ENCODE measurements around the gene HAO2. TPM values are rescaled to one million over a fixed set of nuclear protein-coding genes. Genes with fewer than 3 reads are reported as not detected.
"Not testable (repeated sequence)": the region's sequence is repeated elsewhere in the genome, so short reads cannot be mapped to it uniquely, and the experiment has no call there.

The HAO2 gene
- polyA plus RNA-seq, 1 experiment = not detected

- peaks cover 24% of the 10 kb centered on the region for H3K27me3 ChIP-seq (ENCODE audit: control insufficient read depth, insufficient read depth, low read length)
- H3K27ac ChIP-seq (ENCODE audit: low read depth, low read length) = no peak overlapping the region
These were observed 38.0 kb upstream of the HAO2 start for GRCh38 chr1:119330466-119331189.

GRCh38 chr1:119331190-119331515 is 37.4 kb upstream of the HAO2 start:
- ChIA-PET POLR2A (no interaction called here), CTCF (no interaction called here)
- peaks cover 24% of the 10 kb centered on the region for H3K27me3 ChIP-seq (ENCODE audit: control insufficient read depth, insufficient read depth, low read length)
- H3K9me3 ChIP-seq (ENCODE audit: control insufficient read depth, insufficient read depth, low read length) = no peaks in the 10 kb centered on the region
- no peak overlapping the region for H3K4me3 ChIP-seq (ENCODE audit: low read depth, low read length)
- DNase-seq (ENCODE audit: low read depth, low spot score) = no peak
- no peak for TF ChIP-seq CTCF (IDR thresholded peaks at IDR 0.05; ENCODE audit: low read depth, low read length)
- H3K27ac ChIP-seq (ENCODE audit: low read depth, low read length) = no peak overlapping the region

More at GRCh38 chr1:119330466-119331189, 38.0 kb upstream of the HAO2 start:
- H3K4me3 ChIP-seq (ENCODE audit: low read depth, low read length) = no peak overlapping the region
- H3K9me3 ChIP-seq (ENCODE audit: control insufficient read depth, insufficient read depth, low read length) = no peaks in the 10 kb centered on the region
- ChIA-PET CTCF (no interaction called here), POLR2A (no interaction called here)
- no peak for DNase-seq (ENCODE audit: low read depth, low spot score)
- TF ChIP-seq CTCF (IDR thresholded peaks at IDR 0.05; ENCODE audit: low read depth, low read length) = no peak

GRCh38 chr1:119331915-119332314 is 36.7 kb upstream of the HAO2 start:
- no peak for TF ChIP-seq CTCF (IDR thresholded peaks at IDR 0.05; ENCODE audit: low read depth, low read length)
- DNase-seq (ENCODE audit: low read depth, low spot score) = no peak
- ChIA-PET POLR2A (no interaction called here), CTCF (no interaction called here)
- peaks cover 22% of the 10 kb centered on the region for H3K27me3 ChIP-seq (ENCODE audit: control insufficient read depth, insufficient read depth, low read length)
- H3K4me3 ChIP-seq (ENCODE audit: low read depth, low read length) = no peak overlapping the region
- H3K9me3 ChIP-seq (ENCODE audit: control insufficient read depth, insufficient read depth, low read length) = no peaks in the 10 kb centered on the region
- H3K27ac ChIP-seq (ENCODE audit: low read depth, low read length) = no peak overlapping the region

GRCh38 chr1:119332622-119333021 is 36.0 kb upstream of the HAO2 start:
- Histone ChIP-seq H3K9me3 (ENCODE audit: control insufficient read depth, insufficient read depth, low read length) (no peaks in the 10 kb centered on the region), H3K27ac (ENCODE audit: low read depth, low read length) (no peak overlapping the region), H3K27me3 (ENCODE audit: control insufficient read depth, insufficient read depth, low read length) (peaks cover 17% of the 10 kb centered on the region), H3K4me3 (ENCODE audit: low read depth, low read length) (no peak overlapping the region)
- ChIA-PET CTCF (no interaction called here), POLR2A (no interaction called here)
- TF ChIP-seq CTCF (IDR thresholded peaks at IDR 0.05; ENCODE audit: low read depth, low read length) = no peak
- no peak for DNase-seq (ENCODE audit: low read depth, low spot score)

- Histone ChIP-seq H3K9me3 (ENCODE audit: control insufficient read depth, insufficient read depth, low read length) (no peaks in the 10 kb centered on the region), H3K27ac (ENCODE audit: low read depth, low read length) (no peak overlapping the region), H3K4me3 (ENCODE audit: low read depth, low read length) (no peak overlapping the region), H3K27me3 (ENCODE audit: control insufficient read depth, insufficient read depth, low read length) (peaks cover 13% of the 10 kb centered on the region)
- CTCF ChIA-PET = no interaction called here
- DNase-seq (ENCODE audit: low read depth, low spot score) = no peak
- POLR2A ChIA-PET = no interaction called here
- TF ChIP-seq CTCF (IDR thresholded peaks at IDR 0.05; ENCODE audit: low read depth, low read length) = no peak
These were observed 35.3 kb upstream of the HAO2 start for GRCh38 chr1:119333163-119333896.

- H3K9me3 ChIP-seq (ENCODE audit: control insufficient read depth, insufficient read depth, low read length); H3K4me3 ChIP-seq (ENCODE audit: low read depth, low read length); DNase-seq (ENCODE audit: low read depth, low spot score); H3K27me3 ChIP-seq (ENCODE audit: control insufficient read depth, insufficient read depth, low read length); CTCF ChIA-PET; POLR2A ChIA-PET; H3K27ac ChIP-seq (ENCODE audit: low read depth, low read length): not testable (repeated sequence)
These were observed 34.7 kb upstream of the HAO2 start for GRCh38 chr1:119333897-119334250.

Measured in AG04450 (cell line).